Myocyte (in vitro differentiated cells): Measurements from ENCODE around the gene SMCO2. TPM values are rescaled to one million over a fixed set of nuclear protein-coding genes. Genes with fewer than 3 reads are reported as not detected.
A peak's percentile ranks its signal among the peaks of the same experiment; 100 is the strongest.

Source experiments
- DNase-seq: peaks from one replicate; pipeline ENCODE4 v3.0.0-alpha.2; 2012; ENCODE audit warnings: low read depth
- total RNA-seq: library from RNA; depleted of rRNA; stranded (reverse); fragments of >200 nt; gene quantifications from 2 replicates; pipeline ENCODE4 v1.2.3, GENCODE V29; 2014

The SMCO2 gene
- total RNA-seq, 1 donor from 2014 or later = not detected

GRCh38 chr12:27498761-27499160, 52.2 kb downstream of the SMCO2 start:
- no peak for DNase-seq

GRCh38 chr12:27499377-27499776, 52.8 kb downstream of the SMCO2 start:
- no peak for DNase-seq

DNA sequence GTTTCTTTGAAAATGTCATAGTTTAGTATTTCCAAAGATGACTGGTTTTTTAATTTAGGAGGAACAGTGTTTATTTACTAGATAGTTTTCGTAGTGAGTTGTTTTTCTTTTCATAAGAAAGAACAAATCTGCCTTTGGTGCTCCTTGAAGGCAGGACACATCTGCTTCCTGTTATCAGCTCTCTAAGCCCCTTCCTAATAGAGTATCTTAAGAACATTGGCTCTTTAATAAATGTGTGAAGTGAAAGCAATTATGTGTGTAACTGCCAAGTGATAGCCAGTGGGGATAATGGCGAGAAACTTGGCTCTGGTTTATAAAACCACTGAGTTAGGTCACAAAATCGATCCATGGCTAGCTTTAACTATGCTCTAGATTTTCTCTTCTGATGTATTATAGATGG, 54.0 kb downstream of the SMCO2 start:
- no peak for DNase-seq

- DNase-seq = no peak
Observed at GRCh38 chr12:27502021-27502435, 55.5 kb downstream of the SMCO2 start.

- peak; percentile 34 for DNase-seq
Observed at GRCh38 chr12:27504507-27504906, 58.0 kb downstream of the SMCO2 start.

- peak; percentile 34 for DNase-seq
Observed at GRCh38 chr12:27505109-27505508, 58.6 kb downstream of the SMCO2 start.

DNA sequence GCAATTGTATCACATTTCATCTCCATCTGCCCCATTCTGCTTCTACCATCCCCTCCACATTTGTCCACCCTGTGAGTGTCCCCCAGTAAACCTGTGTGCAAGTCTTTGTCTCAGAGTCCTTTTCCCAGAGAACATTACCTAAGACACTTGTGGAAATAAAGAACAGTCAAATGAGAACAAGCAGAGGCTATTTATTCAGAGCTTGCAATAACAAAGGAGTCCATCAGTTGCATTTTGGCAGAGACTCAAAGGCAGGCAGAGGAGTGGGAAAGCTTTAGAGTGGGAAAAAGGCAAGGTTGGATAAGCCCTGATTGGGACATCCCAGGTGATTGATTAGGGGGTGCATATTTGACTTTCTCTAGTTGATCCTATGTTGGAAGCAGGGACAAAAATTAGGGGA, 59.2 kb downstream of the SMCO2 start:
- DNase-seq = peak; percentile 27

DNA sequence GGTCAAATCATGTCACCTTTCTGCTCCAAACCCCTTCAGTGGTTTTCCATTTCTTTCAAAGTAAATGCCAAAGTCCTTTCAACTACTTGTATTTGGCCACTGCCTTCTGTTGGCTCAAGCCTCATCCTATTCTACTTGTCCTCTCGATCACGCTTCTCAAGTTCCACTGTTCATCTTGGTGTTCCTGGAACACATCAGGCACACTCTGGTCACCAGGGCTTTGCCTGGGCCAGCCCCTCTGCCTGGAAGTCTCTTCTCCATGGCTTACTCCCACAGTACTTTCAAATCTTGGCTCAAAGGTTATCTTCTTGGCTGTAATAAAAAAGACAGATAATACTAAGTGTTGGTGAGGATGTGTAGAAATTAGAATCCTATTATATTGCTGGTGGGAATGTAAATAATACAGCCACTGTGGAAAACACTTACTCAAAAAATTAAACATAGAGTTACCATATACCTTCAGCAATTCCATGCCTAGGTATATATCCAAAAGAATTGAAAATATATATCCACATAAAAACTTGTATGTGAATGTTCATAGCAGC, 60.2 kb downstream of the SMCO2 start:
- DNase-seq = no peak

- DNase-seq = no peak
Observed at GRCh38 chr12:27508736-27509431, 62.3 kb downstream of the SMCO2 start.

DNA sequence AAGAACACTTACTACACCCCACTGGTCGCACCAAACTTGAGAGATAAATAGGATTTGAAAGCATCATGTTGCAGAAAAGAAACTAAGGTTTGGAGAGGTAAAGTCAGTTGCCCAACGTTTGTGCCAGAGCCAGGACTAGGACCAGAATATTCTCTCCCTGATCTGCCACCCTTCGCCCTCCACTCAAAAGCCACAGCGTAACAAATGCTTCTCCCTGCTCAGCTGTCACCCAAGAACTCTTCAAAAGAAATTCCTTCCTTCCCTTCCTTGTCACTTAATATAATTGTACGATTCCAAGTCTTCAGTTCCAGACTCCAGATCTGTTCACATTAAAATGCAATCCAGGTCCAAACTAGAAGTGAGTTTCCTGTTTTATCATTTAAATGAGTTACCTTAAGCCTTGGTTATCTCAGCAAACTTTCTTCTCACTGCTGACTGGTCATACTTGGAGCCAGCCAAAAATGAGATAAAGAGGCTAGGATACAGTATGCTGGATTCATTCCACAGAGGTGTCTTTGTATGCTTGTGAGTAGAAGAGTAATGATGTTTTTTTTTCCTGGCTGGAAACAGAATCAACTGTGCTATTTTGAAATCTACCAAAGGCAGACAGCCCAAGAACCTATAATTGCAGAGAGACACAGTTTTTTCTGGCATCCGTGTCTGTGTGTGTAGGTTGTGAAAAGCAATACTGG, 64.6 kb downstream of the SMCO2 start:
- peak; percentile 57 for DNase-seq

DNA sequence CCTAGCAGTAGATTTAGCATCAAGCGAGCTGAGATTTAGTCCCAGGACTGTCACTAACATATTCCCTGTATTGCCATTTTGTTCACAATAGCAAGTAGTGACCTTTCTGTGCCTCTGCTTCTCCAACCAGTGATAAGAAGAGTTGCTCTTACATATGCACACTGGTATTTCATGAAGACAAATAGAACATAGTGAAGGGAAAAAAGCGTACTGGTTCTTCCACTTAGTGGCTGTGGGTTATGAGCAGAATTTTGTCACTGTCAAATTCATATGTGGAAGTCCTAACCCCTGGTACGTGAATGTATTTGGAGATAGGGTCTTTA, 65.1 kb downstream of the SMCO2 start:
- no peak for DNase-seq

- DNase-seq = no peak
Observed at GRCh38 chr12:27513155-27513824, 66.8 kb downstream of the SMCO2 start.

DNA sequence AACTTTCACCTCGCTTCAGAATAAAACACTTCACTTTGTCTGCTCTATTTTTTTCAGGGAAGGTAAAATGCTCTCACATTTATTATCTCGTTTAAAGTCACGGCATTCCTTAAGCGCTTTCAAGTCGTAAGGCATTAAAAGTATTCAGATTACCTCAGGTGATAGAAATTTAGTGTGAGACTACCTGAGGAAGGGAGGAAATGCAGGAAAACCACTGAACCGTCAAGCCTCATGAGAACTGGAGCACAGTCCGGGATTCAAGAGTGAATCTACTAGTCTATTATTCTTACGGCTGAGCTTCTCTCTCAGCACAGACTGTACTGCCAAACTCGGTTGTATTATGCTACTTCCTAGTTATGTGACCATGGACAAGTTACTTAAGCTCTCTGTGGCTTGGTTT, 69.1 kb downstream of the SMCO2 start:
- DNase-seq = no peak

DNA sequence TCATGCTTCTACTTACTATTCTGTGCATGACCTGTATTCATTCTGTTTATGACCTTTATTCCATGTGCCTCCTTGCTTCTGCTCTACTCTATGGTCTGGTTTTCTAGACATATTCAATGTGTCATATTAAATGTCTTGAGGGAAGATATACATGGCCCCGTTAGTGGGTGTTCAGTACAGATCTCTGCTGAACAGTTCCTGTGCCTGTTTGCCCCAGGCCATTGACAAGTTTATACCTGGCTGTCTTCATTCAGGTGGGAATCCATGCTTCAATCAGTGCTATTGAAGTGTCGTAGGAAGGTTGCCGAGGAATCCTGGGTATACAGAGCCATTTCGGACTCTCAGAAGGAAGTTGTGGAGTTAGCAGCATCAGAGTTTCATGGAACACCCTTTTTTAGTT, 70.1 kb downstream of the SMCO2 start:
- no peak for DNase-seq

- no peak for DNase-seq
Observed at GRCh38 chr12:27517546-27517945, 71.0 kb downstream of the SMCO2 start.

DNA sequence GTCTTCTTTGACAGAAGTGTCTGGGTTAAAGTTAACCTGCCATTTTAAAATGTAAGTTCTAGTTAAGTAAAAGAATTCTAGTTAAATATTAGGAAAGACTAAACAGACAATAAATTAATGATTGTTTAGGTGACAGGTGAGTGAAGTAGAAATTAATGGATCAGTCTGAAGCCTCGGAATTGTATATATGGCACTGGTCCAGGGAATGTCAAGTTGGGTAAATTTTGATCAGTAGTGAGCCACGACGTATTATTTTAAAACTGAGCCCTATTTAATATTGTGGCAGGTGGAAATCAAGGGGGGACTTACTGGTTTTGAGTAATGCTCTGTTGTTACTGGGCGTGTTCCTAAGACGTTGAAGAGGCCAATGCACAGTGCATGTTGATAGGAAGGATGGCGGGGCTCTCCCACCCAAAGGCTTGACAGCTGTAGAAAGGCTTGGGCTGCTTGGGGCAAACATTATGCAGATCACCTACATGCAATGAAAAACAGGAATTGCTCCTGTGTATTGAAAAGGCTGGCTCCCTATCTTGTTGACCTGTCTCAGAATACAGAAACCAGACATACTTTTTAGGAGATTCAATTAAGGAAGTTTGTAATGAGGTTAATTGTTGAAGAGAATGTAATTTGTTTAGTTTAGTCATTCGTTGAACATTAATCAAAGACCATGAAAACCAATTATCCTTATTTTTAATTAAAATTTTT, 71.6 kb downstream of the SMCO2 start:
- no peak for DNase-seq

GRCh38 chr12:27521066-27521465, 74.5 kb downstream of the SMCO2 start:
- peak; percentile 80 for DNase-seq

DNA sequence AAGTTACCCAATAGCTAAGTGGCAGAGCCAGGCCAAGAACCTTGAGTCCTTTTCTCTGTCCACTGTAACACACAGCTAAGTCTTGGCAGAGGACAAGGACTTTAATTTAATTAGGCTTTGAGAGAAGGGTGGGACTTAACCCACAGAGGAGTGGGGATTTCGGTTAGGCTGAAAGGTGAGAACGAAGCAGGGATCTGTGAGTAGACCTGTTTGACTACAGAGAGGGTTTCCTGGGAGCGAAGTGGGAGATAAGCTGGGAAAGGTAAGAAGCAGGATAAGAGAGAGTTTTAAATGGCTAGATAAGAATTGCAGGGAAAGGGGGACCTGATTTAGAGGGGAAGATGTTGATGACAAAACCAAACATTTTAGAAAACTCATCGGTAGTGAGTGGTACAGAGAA, 75.4 kb downstream of the SMCO2 start:
- DNase-seq = no peak

GRCh38 chr12:27523305-27523641, 76.7 kb downstream of the SMCO2 start:
- DNase-seq = no peak

DNA sequence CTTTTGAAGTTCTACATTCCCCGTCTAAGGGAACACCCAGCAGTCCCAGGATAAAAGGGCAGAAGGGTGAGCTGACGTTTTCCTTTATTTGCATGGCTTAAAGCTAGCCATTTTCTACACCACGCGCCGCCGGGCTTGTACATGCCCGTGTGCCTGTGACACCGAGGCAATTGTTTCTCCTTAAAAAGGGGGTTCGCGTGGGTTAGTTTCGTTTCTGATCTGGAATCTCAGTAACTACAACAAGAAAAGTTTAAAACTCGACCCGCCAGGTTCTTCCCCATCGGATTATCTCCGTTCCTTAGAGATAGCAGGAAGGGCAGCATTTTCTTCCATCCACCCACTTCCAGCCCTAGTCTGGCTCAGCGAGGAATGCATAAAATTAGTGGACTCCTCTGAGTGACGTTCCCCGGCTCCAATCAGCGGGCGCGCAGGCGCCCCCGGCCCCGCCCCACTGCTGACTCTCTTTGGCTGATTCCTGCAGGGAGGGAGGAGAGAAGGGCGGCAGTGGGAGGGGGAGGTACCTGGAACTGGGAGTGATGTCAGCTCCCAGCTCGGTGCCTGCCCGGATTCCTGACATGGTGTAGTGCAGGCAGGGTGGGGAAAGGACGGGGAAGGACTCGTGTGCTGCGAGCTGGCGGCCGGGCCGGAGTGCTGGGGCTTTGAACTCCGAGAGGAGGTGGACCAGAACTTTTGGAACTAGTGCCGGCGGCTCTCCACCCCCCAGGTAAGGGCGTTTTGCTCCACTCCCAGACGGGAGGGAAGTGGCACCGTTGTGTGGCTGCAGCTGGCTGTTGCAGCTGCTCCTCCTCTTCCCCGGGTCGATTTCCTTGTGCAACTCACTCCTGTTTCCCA, 77.3 kb downstream of the SMCO2 start, which contains the start of gene PPFIBP1:
TSS of gene PPFIBP1 (plus strand) at position 565 of the 852 bp plus-strand sequence. CDS start 109,191 bp downstream, outside the sequence.
- DNase-seq = peak; percentile 99

DNA sequence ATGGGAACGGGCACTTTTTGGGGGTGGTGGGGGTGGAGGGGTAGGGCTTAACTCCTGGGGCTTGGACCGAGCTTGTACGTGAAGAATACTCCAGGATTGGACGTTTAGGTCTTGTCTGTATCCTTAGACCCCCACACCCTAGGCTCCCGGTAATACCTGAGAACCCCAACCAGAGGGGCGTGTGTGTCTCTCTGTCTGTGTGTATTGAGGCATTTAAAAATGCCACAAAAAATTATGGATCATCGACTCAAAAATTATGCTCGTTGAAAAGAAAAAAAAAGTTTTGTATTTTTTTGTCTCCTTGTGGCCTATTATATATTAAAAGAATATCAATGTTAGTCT, 77.9 kb downstream of the SMCO2 start:
- DNase-seq = no peak
